HG02884 (cell line): Measurements from ENCODE around the gene SCNN1G.

Source experiments
- ATAC-seq: cut with Tn5 transposase; IDR thresholded peaks from one replicate; pipeline ENCODE4 v1.9.1; 2021; ENCODE audit warnings: mild to moderate bottlenecking, moderate library complexity; ENCODE audit not compliant: unreplicated experiment

The SCNN1G gene

DNA sequence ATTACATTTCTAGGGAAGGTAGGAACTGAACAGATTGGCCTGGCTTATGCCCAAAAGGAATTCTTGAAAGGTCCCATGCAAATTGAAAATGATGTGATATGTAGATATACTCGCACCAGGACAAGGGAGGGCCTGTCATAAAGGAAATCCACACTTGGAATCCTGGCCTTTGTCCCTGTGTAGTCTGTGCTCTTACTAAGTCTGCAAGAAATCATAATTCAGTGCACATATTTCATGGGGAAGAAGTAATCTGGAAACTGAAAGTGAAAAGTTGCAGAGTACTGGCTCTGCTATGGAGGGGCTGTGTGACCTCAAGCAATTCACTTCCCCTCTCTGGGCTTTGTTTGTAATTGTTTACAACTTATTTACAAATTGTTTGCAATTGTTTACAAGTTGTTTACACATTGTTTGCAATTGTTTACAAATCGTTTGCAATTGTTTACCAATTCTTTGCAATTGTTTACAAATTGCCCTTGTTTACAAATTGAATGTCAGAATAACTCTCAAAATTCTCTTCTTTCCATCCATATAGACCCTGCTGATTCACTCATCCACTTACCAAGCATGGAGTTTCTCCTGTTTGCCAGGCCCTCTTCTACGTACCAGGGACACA is 12.9 kb downstream of the SCNN1G start:
- no peak for ATAC-seq

DNA sequence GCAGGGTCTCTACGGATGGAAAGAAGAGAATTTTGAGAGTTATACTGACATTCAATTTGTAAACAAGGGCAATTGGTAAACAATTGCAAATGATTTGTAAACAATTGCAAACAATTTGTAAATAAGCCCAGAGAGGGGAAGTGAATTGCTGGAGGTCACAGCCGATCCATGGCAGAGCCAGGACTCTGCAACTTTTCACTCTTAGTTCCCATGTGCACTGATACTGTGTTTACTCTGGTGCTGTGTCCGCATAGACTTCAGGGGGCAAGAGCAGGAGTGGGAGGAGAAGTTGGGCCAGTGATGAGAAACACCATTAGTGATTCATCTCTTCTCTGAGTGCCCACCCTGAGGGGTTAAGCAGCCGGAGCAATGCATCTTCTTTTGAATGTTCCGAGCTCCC is 14.0 kb downstream of the SCNN1G start:
- ATAC-seq: no peak

DNA sequence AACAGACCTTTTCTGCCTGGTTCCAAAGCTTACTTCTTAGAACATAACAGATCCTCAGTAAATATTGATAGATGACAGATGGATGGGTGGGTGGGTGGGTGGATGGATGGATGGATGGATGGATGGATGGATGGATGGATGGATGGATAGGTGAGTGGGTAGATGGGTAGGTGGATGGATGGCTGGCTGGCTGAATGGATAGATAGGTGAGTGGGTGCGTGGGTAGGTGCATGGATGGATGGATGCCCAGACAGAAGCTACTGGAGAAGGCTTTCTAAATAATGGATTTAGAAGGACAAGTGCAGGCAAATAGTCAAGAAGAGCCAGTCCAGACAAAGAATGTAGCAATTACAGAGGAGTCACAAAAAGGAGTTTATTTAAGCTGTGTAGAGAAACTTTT is 19.6 kb downstream of the SCNN1G start:
- ATAC-seq: no peak

DNA sequence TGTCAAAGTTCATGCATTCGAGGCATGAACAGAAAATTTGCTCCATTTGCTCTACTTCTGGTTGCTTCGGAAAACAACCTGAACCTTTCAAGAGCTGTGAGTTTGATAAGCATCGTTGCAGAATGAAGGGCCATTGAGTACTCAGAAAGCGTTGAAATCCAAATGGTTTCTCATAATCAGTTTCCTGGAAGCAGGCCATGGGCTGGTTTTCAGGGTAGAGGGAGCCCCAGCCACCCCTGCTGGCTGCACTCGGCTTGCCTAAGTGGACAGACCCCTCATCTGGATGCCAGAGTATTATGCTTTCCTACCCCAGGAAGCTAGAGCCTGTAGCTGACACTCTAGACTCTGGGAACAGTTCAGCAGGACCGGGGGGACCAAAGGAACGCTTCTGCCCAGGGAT is 24.4 kb downstream of the SCNN1G start:
- ATAC-seq: no peak

DNA sequence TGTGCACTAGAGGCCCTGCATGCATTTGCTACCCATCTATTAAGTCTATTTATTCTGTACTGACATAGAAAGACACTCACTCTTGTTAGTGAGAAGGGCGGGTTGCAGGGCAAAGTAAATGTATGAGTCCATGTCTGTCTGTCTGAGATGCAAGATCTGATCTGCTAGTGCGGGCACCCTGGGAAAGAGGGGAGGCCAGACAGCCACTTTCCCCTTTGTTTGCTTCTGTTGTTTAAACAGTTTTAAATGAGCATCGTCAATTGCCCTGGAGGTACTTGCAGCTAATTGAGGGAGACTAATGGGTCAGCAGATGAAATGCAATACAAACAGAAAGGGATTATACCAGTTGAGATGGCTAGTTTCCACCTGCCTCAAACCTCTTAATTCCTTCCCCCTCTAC is 24.9 kb downstream of the SCNN1G start:
- ATAC-seq: no peak

DNA sequence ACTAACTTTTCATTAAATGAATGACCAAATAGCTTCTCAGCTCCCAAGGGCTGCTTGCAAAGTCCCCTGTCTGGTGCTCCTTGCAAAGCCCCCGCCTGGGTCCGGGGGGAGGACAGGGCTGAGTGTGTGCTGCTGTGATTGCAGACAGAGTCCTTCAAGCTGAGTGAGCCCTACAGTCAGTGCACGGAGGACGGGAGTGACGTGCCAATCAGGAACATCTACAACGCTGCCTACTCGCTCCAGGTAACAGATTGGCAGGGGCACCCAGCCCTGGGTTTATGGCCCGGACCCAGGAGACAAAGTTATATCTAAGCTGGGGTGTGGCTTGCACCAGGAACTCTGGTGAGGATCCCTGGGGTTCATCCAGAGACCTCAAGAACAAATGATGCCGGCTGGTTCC is 27.1 kb downstream of the SCNN1G start:
- ATAC-seq: no peak

DNA sequence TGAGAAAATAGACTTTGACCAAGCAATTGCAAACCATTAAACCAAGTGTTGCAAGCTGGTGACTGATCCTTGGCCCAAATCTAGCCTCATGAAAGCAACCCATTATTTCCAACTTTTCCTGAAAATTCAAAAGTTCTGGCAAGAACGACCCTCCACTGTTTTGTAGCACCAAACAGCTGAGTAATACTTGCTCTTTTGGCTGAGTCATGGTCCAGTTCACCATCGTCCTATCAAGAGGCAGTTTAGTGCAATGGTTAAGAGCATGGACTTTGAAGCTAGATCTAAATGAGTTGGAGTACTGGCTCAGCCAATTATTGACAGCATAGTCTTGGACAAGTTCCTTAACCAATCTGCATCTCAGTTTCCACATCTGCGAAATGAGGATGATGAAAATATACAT is 31.3 kb downstream of the SCNN1G start:
- no peak for ATAC-seq

DNA sequence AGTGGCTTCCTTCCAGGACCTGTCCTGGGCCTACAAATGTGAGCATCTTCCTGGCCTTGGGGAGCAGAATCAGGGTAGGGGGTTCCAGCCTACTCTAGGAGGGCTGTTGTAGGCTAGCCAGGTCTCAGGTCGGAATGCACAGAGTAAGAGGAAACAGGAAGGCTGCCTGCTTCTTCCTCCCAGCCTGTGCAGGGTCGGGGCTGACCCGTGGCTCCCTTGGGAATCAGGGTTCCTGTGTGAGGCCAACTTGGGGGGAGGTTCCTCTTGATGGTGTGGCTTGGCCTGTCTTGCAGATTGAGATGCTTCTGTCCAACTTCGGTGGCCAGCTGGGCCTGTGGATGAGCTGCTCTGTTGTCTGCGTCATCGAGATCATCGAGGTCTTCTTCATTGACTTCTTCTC is 32.3 kb downstream of the SCNN1G start:
- no peak for ATAC-seq

DNA sequence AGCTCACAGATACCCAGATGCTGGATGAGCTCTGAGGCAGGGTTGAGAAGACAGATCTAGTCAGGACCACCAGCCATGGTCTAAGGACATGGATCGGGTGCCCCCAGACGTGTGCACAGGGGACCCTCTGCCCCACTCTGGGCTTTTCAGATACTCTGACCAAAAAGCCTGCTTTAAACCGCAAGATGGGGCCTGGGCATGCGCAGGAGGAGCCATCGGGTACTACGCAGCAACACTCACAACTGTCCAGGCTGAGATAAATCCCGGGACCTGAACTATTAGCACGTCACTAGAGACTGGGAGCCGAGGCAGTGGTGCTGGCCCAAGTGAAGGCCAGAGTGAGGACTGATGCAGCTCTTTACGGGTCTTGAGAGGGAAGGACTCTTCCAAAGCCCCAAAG is 32.9 kb downstream of the SCNN1G start:
- ATAC-seq: no peak

DNA sequence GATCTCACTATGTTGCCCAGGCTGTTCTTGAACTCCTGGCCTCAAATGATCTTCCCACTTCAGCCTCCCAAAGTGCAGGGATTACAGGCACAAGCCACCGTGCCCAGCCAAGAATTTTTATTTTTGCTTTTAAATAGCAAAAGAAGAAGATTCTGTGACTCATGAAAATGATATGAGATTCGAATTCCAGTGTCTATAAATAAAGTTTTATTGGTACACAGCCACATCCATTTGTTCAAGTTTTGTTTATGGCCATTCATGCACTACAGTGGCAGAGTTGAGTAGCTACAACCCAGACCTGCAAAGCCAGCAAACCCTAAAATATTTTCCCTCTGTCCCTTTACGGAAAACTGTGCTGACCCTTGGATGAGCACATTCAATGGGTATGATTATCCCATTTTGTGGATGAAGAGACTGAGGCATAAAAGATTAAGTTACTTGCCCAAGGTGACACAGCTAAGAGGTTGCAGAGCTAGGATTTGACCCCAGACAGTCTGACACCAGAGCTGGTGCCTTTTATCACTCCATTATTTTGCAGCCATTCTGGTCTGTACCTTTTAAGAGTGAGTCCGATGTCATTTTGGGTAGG is 34.2 kb downstream of the SCNN1G start:
- ATAC-seq: no peak

DNA sequence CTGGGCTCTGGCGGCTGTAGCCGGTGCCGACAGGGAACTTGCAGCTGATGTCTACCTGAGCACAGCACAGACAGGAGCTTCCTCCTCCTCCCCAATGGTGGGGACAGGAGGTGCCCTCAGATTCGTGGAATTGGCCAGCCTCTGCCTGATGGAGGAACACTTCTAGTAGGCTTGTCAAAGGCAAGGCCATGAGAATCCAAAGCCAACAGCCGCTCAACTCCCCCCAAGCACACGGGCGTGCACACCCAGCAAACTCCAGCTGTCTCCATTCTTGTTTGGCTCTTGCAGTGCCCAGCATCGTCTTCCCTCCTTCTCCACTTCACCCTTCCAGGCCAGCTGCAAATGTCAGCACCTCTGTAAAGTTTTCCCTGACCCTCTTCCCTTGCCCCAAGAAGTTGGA is 35.1 kb downstream of the SCNN1G start:
- ATAC-seq: no peak

DNA sequence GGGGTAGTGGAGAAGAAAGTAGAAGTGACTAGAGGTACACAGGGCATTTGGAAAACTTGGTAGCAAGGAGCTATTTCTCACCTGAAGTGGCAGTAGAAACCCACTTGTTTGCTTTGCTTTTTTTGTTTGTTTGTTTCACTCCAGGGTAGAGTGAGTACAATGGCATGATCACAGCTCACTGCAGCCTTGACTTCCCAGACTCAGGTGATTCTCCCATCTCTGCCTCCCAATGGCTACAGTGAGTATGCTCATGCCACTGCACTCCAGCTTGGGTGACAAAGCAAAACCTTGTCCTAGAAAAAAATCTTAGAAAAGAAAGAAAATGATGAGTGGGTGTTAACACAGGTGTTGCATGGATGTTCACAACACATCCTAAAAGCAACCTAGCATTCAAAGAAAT is 40.4 kb downstream of the SCNN1G start:
- ATAC-seq: no peak

DNA sequence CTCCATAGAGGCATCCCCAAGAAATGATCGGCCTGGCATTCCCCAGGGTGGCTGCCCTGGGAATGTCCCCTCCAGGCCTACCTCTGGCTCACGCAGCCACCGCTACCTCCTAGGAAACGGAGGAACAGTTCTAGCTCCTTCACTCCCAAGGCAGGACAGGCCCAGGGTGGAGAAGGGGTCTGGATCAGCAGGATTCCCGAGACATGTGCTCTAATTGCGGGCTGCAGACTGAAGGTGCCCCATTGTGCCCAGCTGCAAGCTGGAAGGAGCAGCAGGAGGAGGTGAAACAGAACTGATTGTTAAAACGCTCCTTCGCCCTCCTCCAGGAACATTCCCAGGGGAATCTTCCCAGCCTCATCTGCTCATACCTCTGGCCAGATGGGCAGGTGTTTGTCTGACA is 40.8 kb downstream of the SCNN1G start:
- no peak for ATAC-seq

DNA sequence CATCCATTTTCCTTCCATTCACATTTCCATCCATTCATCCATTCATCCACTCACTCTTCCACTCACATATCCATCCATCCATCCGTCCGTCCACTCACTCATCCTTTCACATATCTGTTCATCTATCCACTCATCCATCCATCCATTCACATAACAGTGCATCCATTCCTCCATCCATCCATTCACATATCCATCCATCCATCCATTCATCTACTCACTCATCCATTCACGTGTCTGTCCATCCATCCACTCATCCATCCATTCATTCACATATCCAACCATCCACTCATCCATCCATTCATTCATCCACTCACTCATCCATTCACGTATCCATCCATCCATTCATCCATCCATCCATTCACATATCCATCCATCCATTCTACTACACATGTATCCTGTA is 42.6 kb downstream of the SCNN1G start:
- ATAC-seq: no peak

DNA sequence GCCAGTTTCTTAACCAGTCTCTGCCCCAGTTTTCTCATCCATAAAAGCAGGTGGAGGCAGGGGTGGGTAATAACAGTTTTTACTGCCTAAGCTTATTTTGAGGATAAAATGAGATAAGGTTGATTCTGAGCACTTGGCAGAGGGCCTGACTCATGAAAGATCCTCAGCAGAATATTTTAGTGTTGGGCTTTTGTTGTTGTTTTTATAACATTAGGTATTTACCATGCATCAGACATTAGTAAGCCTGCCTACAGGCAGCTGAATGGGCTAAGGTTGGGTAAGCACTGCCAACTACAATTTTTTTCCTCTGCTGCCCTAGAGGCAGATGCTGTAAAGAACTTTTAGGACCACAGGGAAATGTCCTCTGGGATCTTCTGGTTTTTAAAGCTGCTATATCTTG is 43.1 kb downstream of the SCNN1G start:
- no peak for ATAC-seq

DNA sequence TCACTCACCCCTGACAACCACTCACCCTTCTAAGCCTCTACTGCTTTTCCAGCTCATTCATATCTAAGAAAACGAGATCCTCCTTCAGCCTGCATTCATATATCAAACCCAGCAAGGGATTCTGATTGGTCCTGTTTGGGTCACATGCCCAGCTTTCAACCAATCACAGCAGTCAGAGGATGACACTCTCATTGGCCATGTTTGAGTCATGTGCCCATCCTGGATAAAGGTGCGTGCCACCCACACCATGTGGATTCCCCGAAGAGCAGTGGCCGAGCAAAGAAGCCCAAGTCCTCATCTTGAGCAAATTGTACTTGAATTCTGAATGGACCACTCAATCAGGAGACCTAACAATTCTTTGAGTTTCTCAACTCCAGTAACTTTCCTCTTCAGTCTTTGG is 45.0 kb downstream of the SCNN1G start:
- no peak for ATAC-seq

DNA sequence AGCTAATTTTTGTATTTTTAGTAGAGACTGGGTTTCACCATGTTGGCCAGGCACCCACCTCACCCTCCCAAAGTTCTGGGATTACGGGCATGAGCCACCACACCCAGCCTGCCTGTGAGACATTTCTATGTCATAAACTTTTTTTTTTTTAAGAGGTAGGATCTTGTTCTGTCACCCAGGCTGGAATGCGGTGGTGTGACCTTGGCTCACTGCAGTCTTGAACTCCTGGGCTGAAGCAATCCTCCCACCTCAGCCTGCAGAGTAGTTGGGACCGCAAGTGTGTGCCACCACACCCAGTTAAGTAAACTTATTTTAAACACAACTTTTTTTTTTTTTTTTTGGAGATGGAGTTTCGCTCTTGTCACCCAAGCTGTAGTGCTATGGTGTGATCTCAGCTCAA is 47.2 kb downstream of the SCNN1G start:
- no peak for ATAC-seq

DNA sequence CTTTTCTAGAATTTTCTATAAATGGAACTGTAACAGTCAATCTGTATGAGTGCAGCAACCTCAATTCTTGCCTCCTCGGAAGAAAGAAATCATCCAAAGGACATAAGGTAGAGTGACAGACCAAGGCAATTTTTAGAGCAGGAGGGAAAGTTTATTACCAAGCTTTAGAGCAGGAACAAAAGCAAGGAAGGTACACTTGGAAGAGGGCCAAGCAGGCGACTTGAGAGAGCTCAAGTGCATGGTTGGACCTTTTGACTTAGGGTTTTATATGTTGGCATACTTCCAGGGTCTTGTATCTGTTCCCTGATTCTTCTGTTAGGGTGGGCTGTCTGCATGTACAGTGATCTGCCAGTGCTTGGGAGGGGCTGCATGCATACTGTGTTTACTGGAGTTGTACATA is 50.3 kb downstream of the SCNN1G start:
- ATAC-seq: no peak

DNA sequence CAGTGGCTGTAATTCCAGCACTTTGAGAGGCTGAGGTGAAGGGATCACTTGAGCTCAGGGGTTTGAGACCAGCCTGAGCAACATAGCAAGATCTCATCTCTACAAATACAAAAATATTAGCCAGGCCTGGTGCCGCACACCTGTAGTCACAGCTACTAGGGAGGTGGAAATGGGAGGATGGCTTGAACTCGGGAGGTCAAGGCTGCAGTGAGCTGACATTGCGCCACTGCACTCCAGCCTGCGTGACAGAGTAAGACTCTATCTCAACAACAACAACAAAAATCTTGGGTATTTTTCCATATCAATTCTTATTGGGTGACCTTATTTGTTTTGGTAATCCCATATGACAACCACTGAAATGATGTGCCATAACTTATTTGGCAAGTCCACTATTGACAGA is 52.6 kb downstream of the SCNN1G start:
- ATAC-seq: no peak

DNA sequence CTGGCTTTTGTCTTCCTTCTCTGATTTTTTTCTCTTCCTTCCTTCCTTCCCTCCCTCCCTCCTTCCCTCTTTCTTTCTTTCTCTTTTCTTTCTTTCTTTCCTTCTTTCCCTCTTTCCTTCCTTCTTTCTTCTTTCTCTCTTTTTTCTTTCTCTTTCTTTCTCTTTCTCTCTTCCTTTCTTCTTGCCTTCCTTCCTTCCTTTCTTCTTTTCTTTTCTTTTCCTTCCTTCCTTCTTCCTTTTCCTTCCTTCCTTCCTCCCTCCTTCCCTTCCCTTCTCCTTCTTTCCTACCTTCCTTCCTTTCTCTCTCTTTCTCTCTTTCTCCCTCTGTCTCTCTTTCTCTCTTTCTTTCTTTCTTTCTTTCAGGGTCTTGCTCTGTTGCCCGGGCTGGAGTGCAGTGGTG is 54.4 kb downstream of the SCNN1G start:
- no peak for ATAC-seq

DNA sequence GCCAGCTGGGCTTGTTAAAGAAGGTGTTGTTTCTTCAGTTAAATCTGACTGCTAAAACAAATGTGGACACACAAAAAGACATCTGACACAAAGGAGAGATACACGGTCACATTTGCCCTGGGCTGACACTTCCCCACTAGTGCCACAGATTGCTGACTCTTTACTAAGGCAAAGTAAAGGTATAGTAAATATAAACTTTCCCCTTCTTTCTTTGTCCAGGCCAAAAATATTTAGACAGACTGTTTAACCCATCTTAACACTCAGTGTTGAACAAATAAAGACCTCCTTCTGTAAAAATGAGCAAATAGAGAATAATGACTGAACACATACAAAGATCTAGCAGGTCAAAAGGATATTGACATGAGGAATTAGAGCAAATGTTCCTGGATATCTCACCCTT is 58.4 kb downstream of the SCNN1G start:
- no peak for ATAC-seq

DNA sequence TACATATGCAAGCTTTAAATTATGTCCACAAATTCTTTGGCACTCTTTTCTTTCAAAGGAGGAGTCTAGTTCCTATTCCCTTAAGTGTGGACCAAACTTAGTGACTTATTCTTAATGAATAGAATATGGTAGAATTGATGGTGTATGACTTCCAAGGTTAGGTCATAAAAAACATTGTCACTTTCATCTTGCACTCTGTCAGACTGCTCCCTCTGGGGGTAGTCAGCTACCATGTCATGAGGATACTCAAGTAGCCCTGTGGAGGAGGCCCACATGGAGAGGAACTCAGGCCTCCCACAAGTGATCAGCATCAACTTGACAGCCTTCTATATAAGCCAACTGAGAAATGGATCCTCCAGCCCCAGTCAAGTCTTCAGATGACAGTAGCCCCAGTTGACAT is 61.6 kb downstream of the SCNN1G start:
- no peak for ATAC-seq

DNA sequence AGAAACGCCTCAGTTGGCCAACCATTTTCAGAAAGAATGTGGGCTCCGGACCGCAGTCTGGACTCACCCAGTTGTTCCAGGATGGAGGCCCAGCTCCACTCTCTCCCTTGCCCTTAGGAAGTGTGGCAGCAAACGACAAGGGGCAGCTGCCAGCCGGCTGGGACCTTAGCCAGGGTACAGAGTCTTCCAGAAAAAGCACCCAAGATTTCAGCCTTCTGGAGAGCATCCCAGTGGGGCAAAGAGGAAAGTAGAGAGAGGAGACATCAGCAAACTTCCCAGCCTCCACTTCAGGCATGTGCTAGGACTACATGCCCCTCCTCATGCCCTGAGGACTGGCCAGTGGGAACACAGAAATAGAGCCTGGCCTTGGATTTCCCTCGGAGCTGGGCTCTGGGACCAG is 62.7 kb downstream of the SCNN1G start:
- no peak for ATAC-seq
